Neuronal stem cell (in vitro differentiated cells): Measurements from ENCODE around the gene SDC4.

Source experiments
- DNase-seq: peaks from one replicate; pipeline ENCODE4 v3.0.0-alpha.2; 2013; ENCODE audit warnings: low spot score
- H2AFZ ChIP-seq: one replicate; pipeline ENCODE4 v1.6.1; 2013; ENCODE audit warnings: mild to moderate bottlenecking, low read length, inconsistent platforms
- H2AK5ac ChIP-seq: 2 replicates; pipeline ENCODE4 v1.6.1; 2013; ENCODE audit warnings: low read depth, mild to moderate bottlenecking, inconsistent platforms, low read length, moderate library complexity, mixed read lengths
- H2BK120ac ChIP-seq: 2 replicates; pipeline ENCODE4 v1.6.1; 2013; ENCODE audit warnings: low read depth, mild to moderate bottlenecking, inconsistent platforms, low read length, moderate library complexity, mixed read lengths
- H2BK12ac ChIP-seq: one replicate; pipeline ENCODE4 v1.6.1; 2013; ENCODE audit warnings: low read length, inconsistent platforms
- H2BK15ac ChIP-seq: 2 replicates; pipeline ENCODE4 v1.6.1; 2013; ENCODE audit warnings: mild to moderate bottlenecking, low read length, inconsistent platforms, mixed read lengths
- H2BK5ac ChIP-seq: one replicate; pipeline ENCODE4 v1.6.1; 2013; ENCODE audit warnings: inconsistent platforms, mild to moderate bottlenecking, low read length, moderate library complexity
- H3K14ac ChIP-seq: one replicate; pipeline ENCODE4 v1.6.1; 2013; ENCODE audit warnings: low read length, inconsistent platforms
- H3K18ac ChIP-seq: 2 replicates; pipeline ENCODE4 v1.6.1; 2013; ENCODE audit warnings: low read length, inconsistent platforms
- H3K23ac ChIP-seq: 2 replicates; pipeline ENCODE4 v1.6.1; 2013; ENCODE audit warnings: low read depth, mild to moderate bottlenecking, mixed read lengths, low read length, inconsistent platforms; ENCODE audit not compliant: poor library complexity
- H3K27ac ChIP-seq: replicated peaks from 3 replicates; pipeline ENCODE4 v1.5.1; 2013; ENCODE audit warnings: low read length, inconsistent platforms
- H3K27me3 ChIP-seq, 3 experiments: 2 replicates each; pipeline ENCODE4 v1.6.1; 2013; ENCODE audit warnings: low read length in 3 of 3, mild to moderate bottlenecking in 2 of 3, inconsistent platforms in 1 of 3, low read depth in 1 of 3, mixed read lengths in 1 of 3, moderate library complexity in 1 of 3; ENCODE audit not compliant: control insufficient read depth in 3 of 3, insufficient read depth in 3 of 3
- H3K36me3 ChIP-seq, 2 donors: replicated peaks in 1 of 2; 2 replicates each; pipeline ENCODE4 v1.6.1; 2013; ENCODE audit warnings: low read length in 2 of 2; ENCODE audit not compliant: control insufficient read depth in 2 of 2, insufficient read depth in 2 of 2
- H3K4ac ChIP-seq: 2 replicates; pipeline ENCODE4 v1.6.1; 2013; ENCODE audit warnings: inconsistent platforms, mild to moderate bottlenecking, low read length, moderate library complexity
- H3K4me1 ChIP-seq, 2 donors: 1 replicate in 1 of 2; 2 replicates in 1 of 2; pipeline ENCODE4 v1.6.1; 2013; ENCODE audit warnings: low read length in 2 of 2, low read depth in 1 of 2; ENCODE audit not compliant: control insufficient read depth in 2 of 2, insufficient read depth in 1 of 2
- H3K4me2 ChIP-seq: one replicate; pipeline ENCODE4 v1.6.1; 2013; ENCODE audit warnings: mild to moderate bottlenecking, low read length, inconsistent platforms; ENCODE audit not compliant: insufficient read depth, poor library complexity, severe bottlenecking
- H3K4me3 ChIP-seq, 2 donors: 2 replicates each; pipeline ENCODE4 v1.5.1; 2013; ENCODE audit warnings: low read length in 2 of 2, mild to moderate bottlenecking in 2 of 2, inconsistent platforms in 1 of 2, moderate library complexity in 1 of 2
- H3K79me1 ChIP-seq: one replicate; pipeline ENCODE4 v1.6.1; 2013; ENCODE audit warnings: low read depth, mild to moderate bottlenecking, inconsistent platforms, low read length, moderate library complexity
- H3K9ac ChIP-seq: one replicate; pipeline ENCODE4 v1.6.1; 2013; ENCODE audit warnings: mild to moderate bottlenecking, low read depth, low read length, inconsistent platforms; ENCODE audit not compliant: poor library complexity
- H3K9me3 ChIP-seq, 2 donors: replicated peaks in 1 of 2; 2 replicates each; pipeline versions ENCODE3 to v1.6.1; 2013; ENCODE audit warnings: low read length in 2 of 2, mild to moderate bottlenecking in 2 of 2, inconsistent platforms in 1 of 2, low read depth in 1 of 2, mixed read lengths in 1 of 2, moderate library complexity in 1 of 2; ENCODE audit not compliant: control insufficient read depth in 2 of 2, insufficient read depth in 1 of 2
- H4K8ac ChIP-seq: one replicate; pipeline ENCODE4 v1.6.1; 2013; ENCODE audit warnings: low read depth, mild to moderate bottlenecking, inconsistent platforms, low read length, moderate library complexity
- H4K91ac ChIP-seq: one replicate; pipeline ENCODE4 v1.6.1; 2013; ENCODE audit warnings: low read length, low read depth, mild to moderate bottlenecking, inconsistent platforms; ENCODE audit not compliant: poor library complexity
- WGBS, 2 donors: extraction: QIAGEN DNeasy Blood & Tissue Kit; methylation state at CpG; one replicate each; pipeline ENCODE4 v1.1.7; 2013; ENCODE audit warnings: missing lambda C conversion rate in 2 of 2, mixed read lengths in 1 of 2; ENCODE audit not compliant: insufficient read length in 2 of 2, insufficient replicate concordance in 1 of 2; ENCODE audit errors: extremely low coverage in 2 of 2; 5-methylcytosine and 5-hydroxymethylcytosine counted together

Gene SDC4

DNA sequence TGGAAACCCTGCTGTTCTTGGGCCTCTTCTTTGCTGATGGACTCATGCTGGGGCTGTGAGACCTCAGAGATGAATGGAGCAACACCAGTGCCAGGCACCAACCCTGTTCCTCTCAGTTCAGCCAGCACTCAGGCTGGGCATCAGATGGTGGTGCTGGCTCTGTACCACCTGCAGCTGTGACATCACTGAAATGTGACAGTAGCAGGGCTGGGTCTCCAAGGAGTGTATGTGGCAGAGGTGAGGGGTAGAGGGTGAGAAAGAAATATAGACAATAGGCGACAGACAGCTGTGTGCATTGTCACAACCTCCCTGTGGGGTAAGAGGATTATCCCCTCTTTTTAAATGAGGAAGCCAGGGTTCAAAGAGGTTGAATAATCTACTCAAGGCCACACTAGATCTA is 30.0 kb upstream of the SDC4 start, which contains the start of gene TP53TG5:
Gene TP53TG5, minus strand, starts transcription at position 135 of the 400 bp plus-strand sequence. Its CDS starts 89 bp downstream, at position 46.
- H3K18ac ChIP-seq, result no peak within 1 kb of the TSS
- no peak within 1 kb of the TSS for H2AK5ac ChIP-seq
- no peaks in the 10 kb centered on the region for H3K27me3 ChIP-seq
- no peak within 1 kb of the TSS for H4K8ac ChIP-seq
- peaks cover 0 to 1% of the 10 kb centered on the region in 2 donors for H3K9me3 ChIP-seq
- H2BK12ac ChIP-seq, result no peak within 1 kb of the TSS
- H2AFZ ChIP-seq, result no peak within 1 kb of the TSS
- no peak within 1 kb of the TSS for H3K4me2 ChIP-seq
- H3K4me1 ChIP-seq, result peaks cover 0 to 9% of the 10 kb centered on the region in 2 donors
- H3K9ac ChIP-seq, result no peak within 1 kb of the TSS
- no peak within 1 kb of the TSS for H2BK5ac ChIP-seq
- WGBS, 2 donors, result no CpG with 5 or more reads among the region's 1 CpG
- H3K79me1 ChIP-seq, result no peaks in the 10 kb centered on the region
- H2BK15ac ChIP-seq, result no peak within 1 kb of the TSS
- H2BK120ac ChIP-seq, result no peak within 1 kb of the TSS
- H3K27ac ChIP-seq, result no peak within 1 kb of the TSS
- H3K14ac ChIP-seq, result no peak within 1 kb of the TSS
- H3K23ac ChIP-seq, result no peak within 1 kb of the TSS
- H4K91ac ChIP-seq, result no peak within 1 kb of the TSS
- peak within 1 kb of the TSS in 1 of 2 donors; percentile 38 for H3K4me3 ChIP-seq
- no peak for DNase-seq
- peaks cover 0 to 5% of the 10 kb centered on the region in 2 donors for H3K36me3 ChIP-seq
- H3K4ac ChIP-seq, result no peak within 1 kb of the TSS

DNA sequence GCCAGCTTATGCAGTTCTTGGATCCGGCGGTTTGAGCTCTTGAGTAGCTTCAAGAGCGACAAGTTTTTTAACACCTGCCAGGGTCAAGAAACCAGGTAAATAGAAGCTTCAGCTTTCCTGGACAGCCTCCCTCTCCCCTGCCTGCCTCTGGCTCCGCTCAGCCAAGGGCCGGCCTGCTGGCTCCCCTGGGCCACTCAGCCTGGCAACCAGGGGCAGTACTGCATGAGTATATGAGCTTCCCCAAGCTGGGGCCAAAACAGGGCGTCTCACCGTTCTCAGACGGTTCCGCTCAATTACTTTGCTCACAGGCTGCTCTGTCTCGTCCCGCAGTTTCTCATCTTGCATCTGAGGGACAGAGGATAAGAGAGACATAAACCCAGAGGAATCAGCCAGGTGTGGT is 29.0 kb upstream of the SDC4 start:
- Histone ChIP-seq H2AK5ac (no peak overlapping the region), H2BK12ac (no peak overlapping the region), H3K27me3 (peaks cover 0 to 5% (median 0%) of the 10 kb centered on the region in 3 experiments), H3K14ac (no peak overlapping the region), H3K27ac (no peak overlapping the region), H3K23ac (no peak overlapping the region), H2AFZ (no peak overlapping the region), H3K18ac (no peak overlapping the region), H2BK15ac (no peak overlapping the region), H4K8ac (no peak overlapping the region), H3K4me3 (no peak overlapping the region), H3K79me1 (no peaks in the 10 kb centered on the region), H3K9ac (no peak overlapping the region), H3K4ac (no peak overlapping the region), H3K9me3 (peaks cover 0 to 1% of the 10 kb centered on the region in 2 donors), H3K4me1 (peaks cover 0 to 13% of the 10 kb centered on the region in 2 donors), H3K4me2 (no peak overlapping the region), H2BK5ac (no peak overlapping the region), H3K36me3 (peaks cover 0 to 5% of the 10 kb centered on the region in 2 donors), H4K91ac (no peak overlapping the region), H2BK120ac (no peak overlapping the region)
- DNase-seq, result no peak
- no CpG with 5 or more reads among the region's 11 CpGs for WGBS, 2 donors

DNA sequence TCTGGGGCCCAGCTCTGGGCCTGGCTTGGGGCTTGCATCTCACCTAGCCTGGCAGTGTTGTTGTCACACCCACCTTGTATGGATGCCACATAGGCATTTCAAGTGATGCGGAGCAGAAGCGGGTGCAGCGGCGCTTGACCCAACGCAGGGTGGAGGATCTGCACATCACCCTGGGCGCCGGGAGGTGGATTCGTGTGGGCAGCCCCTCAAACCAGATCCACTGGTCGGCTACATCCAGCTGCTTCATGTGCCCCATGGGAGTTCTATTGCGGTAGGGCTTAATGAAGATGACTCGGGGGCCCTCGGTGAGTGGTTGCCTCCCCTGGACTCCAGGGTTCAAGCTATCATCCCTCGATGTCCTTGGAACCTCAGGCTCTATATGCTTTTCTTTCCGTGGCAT is 26.7 kb upstream of the SDC4 start:
- Histone ChIP-seq H2AFZ (no peak overlapping the region), H2BK120ac (no peak overlapping the region), H2BK5ac (no peak overlapping the region), H3K23ac (no peak overlapping the region), H3K9ac (no peak overlapping the region), H2BK12ac (no peak overlapping the region), H3K4me2 (no peak overlapping the region), H3K27me3 (peaks cover 0 to 6% (median 0%) of the 10 kb centered on the region in 3 experiments), H3K14ac (no peak overlapping the region), H3K4me1 (peaks cover 0 to 13% of the 10 kb centered on the region in 2 donors), H4K91ac (no peak overlapping the region), H3K18ac (no peak overlapping the region), H3K4ac (no peak overlapping the region), H3K27ac (no peak overlapping the region), H2AK5ac (no peak overlapping the region), H3K36me3 (peaks cover 0 to 5% of the 10 kb centered on the region in 2 donors), H3K79me1 (no peaks in the 10 kb centered on the region), H3K9me3 (no peaks in the 10 kb centered on the region), H4K8ac (no peak overlapping the region), H2BK15ac (no peak overlapping the region), H3K4me3 (no peak overlapping the region)
- no CpG with 5 or more reads among the region's 14 CpGs for WGBS, 2 donors
- no peak for DNase-seq

DNA sequence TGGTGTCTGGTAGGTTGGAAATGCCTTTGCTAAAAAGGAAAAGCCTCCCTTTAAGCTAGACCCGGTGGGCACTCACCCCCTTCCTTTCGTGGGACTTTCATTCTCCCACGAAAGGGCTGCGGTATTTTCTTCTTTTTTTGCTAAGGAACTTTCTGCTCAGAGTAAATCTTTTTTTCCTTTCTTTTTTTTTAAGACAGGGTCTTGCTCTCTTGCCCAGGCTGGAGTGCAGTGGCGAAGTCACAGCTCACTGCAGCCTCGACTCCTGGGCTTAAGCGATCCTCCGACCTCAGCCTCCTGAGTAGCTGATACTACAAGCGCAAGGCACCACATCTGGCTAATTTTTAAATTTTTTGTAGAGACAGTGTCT is 25.9 kb upstream of the SDC4 start:
- Histone ChIP-seq H3K4me3 (no peak overlapping the region), H2AK5ac (no peak overlapping the region), H4K91ac (no peak overlapping the region), H2AFZ (no peak overlapping the region), H2BK12ac (no peak overlapping the region), H3K4me1 (peaks cover 0 to 13% of the 10 kb centered on the region in 2 donors), H3K36me3 (peaks cover 0 to 6% of the 10 kb centered on the region in 2 donors), H4K8ac (no peak overlapping the region), H2BK15ac (no peak overlapping the region), H3K4ac (no peak overlapping the region), H2BK120ac (no peak overlapping the region), H3K14ac (no peak overlapping the region), H3K27ac (no peak overlapping the region), H3K9me3 (no peaks in the 10 kb centered on the region), H3K9ac (no peak overlapping the region), H3K18ac (no peak overlapping the region), H3K27me3 (peaks cover 0 to 6% (median 0%) of the 10 kb centered on the region in 3 experiments), H3K79me1 (no peaks in the 10 kb centered on the region), H3K23ac (no peak overlapping the region), H2BK5ac (no peak overlapping the region), H3K4me2 (no peak overlapping the region)
- no CpG with 5 or more reads among the region's 9 CpGs for WGBS, 2 donors
- DNase-seq, result no peak
